NCI-H2107 treated with DMSO at 0.1 percent for 48 hours (cell line): ENCODE data around the gene ZBTB7C.

Experiments
- DNase-seq: peaks from one replicate; lab custom pipeline; 2025; ENCODE audit not compliant: unreplicated experiment; lab: John Stamatoyannopoulos, UW

Gene ZBTB7C

DNA sequence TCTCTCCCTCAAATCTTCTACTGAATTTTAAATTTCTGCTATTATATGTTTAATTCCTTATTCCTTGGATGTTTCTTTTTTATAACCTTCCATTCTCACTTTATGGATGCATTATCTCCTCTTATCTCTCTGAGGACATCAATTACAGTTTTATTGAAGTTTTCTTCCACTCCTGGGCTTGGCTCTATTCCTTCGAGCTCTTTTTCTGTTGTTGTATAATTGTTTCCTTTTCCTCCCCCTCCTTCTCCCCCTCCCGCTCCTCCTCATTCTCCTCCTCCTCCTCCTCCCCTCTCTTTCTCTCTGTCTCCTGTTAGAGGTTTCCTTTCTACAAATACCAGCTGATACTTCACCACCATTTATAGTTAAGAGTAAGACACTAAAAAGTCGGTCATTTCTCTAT lies 209.8 kb downstream of the ZBTB7C start:
- no peak for DNase-seq

DNA sequence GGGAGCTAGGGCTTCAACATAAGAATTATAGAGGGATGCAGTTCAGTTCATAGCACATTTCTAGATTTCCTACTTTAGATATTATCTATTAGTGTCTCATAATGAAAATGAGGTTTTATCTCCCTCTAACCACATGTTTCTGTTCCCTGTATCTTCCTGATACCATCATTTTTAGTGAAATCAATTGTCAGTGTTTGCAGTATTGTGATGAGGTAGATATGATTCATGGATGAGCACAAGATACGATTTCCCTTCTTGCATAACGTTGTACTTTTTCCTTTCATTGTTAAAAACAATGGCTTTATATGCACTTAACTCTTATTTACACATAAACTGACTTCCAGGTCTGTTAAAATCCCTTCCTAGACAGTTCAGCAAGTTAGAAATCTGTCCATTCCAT lies 211.4 kb downstream of the ZBTB7C start:
- DNase-seq: no peak

DNA sequence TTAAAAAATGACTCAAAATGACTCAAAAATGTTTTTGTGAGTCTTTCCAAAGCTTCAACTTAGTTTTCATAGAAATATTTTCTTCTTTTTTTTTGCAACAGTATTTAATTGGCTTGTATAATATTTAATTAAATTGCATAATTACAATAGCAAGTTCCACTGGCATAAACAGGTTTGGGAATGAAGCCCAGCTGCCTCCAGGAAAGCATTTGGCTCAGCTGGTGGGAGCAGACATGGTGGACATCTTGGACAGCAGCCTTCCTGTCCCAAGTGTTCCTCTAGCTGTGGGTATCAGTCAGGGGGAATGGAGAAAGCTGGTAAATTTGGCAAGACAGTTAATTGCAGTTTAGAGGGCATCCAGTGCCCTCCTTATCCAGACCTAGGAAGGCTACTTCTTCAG lies 213.4 kb downstream of the ZBTB7C start:
- no peak for DNase-seq

DNA sequence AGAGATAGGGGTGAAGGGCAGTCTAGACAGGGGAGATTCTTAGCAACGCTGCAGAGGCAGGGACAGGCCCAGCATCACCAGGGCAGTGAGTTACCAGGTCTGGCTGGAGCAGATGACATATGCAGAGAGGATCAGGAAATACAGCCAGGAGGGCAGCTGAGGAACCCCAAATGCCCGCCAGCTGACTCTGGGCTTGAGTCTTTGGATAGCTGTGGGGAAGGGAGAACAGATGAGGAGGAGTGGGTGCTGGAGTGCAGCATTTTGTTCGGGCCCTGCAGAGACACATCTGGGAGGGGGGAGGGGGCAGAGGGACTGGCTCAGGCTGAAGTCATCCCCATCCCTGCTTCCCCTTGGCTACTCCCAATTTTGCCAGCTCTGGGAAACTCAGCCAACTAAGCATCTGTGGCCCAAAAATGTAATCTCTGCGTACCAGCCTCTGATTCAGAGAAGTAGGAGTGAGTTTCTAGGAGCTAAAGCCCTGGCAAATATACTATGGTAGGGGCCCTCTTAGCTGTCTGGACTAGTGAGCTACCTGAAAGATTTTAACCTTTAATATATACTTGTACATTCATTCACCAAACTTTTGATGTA lies 214.5 kb downstream of the ZBTB7C start:
- no peak for DNase-seq

DNA sequence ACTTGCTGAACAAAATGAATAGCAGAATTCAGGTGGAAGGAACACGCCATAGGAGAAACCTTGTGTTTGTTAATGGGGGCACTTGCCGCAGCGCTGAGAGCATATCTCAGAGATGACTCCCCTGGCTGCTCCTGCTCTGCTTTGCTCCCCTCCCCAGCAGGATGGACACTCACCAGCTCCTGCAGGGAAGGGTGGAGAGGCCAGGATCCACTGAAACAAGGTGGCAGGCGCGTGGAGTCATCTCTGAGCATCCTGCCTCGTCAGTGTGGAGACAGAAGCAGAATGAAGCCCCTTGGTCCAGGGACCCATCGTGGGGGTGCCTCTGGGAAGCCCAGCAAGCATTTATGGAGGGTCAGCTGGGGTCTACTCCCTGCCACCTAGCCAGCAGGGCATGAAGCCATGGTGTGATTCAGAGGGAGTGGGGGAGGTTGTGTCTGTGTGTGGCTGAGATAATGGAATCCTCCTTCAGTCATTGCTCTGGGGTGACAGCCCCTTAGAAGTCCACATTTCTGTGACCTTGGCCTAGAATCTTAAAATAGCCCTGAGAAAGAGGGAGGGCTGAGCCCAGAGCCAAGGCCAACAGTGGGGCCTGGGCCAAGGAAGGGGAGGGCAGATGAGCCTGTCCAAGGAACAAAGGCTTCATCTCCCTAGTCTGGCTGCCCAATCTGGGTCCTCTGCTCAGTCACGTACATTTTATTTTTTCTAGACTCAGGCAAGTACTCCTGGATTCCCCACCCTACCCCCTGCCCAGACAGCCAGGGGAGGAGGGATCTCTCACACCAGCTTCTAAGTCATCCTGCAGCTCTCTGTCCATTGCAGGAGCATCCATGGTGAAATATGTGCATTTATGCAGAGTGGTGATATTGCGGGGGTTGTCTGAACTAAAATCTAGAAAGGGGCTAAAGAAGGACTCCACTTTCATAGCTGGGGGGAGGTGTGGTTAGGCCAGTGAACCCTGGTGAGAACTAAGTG lies 215.4 kb downstream of the ZBTB7C start:
- no peak for DNase-seq

DNA sequence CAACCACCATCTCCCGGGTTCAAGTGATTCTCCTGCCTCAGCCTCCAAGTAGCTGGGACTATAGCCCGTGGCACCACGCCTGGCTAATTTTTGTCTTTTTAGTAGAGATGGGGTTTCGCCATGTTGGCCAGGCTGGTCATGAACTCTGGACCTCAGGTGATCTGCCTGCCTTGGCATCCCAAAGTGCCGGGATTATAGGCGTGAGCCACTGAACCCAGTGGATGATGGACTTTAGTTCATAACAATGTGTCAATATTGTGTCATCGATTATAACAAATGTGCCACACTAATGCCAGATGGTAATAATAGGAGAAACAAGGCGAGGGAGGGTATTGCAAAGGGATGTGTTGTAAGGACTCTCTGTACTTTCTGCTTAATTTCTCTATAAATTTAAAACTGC lies 216.6 kb downstream of the ZBTB7C start:
- DNase-seq: no peak

DNA sequence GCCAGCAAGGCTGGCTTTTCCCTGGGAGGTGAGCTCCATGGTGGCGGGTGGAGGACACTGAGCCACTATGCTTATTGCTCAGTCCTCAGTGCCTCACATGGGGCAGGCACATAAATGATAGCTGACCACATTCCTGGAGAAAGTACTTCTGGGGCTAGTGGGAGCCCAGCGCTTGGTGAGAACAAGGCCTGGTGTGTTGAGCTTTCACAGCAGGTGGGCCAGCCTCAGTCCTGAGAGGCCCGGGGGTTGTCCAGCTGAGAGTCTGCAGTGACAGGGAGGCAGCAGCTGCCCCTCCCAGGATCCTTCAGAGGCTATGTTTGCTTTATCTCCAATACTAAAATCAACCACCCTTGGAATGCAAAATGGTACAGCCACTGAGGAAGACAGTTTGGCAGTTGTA lies 217.7 kb downstream of the ZBTB7C start:
- no peak for DNase-seq

DNA sequence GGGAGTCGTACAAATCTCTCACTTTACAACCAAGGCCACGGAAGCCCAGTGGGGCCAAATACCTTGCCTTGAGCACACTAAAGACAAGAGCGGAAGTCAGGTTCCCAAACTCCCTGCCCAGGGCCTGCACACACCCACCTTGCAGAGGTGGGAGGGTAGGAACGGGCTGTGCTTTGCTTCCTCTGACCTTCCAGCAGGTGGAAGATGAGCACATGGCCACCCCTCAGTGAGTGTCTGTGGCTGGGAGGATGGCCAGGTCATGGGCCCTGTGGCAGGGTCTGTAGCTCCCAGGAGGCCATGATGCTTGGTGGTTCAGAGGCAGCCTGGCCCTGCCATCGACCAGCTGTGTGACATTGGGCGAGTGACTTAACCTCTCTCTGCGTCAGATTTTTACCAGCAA lies 218.2 kb downstream of the ZBTB7C start:
- no peak for DNase-seq

DNA sequence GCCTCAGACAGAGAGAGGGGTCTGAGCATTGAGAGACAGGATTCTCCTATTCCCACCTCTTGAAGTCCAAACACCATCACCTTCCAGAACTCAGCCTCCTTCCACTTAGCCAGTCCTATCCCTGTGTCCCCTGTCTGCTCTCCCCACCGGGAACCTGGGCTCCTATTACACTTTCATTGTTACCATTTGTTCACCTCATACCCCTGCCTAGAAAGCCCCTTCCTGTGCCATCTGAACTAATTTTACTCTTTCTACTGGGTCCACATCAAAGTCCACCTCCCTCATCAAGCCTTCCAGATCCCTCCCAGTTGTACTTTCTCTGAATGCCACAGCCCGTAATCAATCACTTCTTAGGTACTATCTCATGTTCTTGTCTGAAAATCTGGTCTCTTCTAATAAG lies 220.6 kb downstream of the ZBTB7C start:
- DNase-seq: no peak

DNA sequence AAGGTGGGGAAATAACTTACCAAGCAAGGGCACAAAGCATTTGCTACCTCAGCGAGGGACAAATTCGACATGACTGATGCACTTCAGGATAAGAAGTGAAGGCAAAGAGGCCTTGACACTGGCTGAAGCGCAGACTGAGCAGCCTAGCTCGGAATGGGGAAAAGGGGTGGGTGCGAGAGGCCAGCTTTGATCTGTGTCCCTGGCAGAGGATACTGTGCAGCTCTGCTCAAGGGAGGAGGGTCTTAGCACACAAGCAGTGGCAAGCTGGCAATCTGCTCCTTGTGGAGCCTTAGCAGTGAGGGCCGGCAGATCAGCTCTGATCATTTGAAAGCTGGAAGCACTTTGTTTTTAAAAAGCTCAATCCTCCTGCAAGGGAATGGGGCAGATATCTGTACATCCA lies 222.3 kb downstream of the ZBTB7C start:
- DNase-seq: no peak

DNA sequence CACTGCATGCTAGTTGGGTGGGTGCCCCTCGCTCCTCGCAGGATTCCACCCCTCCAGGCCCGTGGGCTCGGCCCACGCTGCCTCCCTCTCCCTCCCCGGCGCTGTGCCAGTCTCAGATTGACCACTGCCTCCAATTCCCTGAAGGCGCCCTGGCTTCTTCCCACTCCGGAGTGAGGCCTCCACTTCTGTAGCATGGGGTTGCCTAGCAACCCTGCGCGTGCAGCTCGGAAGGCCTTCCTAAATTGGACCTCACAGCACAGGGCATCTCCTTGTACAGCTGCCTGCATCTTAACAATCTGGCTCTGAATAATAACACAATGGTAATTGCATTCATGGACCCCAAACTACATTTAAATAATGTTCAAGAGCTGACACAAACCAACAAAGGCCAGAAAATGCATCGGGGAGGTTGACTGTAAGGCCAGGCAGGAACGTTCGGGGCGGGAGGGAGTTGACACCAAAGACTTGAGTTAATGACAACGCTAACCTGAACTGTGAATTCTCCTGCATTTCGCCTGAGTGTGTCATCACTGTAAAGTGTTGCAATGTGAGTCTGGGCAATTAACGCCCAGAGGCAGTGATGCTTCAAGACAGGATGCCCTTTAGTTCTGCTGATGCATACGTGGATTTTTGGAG lies 222.9 kb downstream of the ZBTB7C start:
- DNase-seq: peak; percentile 48

DNA sequence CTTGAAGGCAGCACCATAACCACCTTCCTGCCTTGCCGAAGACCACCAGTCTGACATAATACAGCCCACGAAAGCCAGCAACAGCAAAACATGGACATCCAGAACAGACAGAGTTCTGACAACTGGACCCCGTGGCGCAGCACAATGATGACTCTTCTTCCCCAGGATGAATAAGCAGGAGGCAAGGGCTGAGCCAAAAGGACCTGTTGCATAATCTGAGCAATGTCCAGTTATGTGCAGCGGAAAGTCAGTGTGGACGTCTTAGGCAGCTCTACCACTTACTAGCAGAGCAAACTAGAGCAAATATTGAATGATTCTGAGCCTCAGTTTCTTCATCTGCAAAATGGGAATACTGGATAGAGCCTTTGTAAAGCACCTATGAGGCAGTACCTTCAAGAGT lies 225.1 kb downstream of the ZBTB7C start:
- DNase-seq: no peak

DNA sequence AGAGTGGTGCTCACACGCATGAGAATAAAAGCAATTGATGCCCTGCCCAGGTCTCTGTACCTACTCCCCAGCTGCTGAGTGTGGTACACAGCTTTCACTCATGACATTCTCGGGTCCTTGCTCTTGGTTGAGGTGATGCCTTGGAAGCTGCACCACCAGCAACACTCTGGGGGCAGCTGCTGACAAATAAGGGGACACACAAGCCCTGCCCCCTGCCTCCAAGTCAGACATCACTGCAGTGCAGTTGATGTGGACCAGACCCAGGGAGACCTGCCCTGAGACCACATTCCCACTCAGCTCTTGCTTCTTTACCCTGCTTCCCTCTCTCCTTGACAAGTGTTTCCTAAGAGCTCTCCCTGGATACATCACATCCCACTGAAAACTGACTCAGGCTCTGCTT lies 225.6 kb downstream of the ZBTB7C start:
- DNase-seq: no peak

DNA sequence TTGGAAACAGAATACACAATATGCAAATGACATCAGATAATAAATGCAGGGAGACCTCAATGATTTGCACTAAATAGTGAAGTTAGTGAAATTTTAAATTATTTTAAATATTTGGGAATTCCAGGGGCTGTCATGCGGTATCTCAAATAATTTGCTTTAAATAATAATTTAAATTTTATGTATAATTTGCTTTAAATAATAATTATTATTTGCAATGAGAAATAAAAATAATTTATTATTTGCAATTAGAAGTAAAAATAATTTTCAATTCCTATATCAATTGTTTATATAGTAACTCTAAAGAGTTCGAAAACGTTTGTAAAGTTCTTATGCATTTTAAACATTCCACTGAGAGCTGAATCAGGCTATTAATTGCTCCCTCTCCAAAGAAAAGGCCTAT lies 226.4 kb downstream of the ZBTB7C start:
- no peak for DNase-seq

DNA sequence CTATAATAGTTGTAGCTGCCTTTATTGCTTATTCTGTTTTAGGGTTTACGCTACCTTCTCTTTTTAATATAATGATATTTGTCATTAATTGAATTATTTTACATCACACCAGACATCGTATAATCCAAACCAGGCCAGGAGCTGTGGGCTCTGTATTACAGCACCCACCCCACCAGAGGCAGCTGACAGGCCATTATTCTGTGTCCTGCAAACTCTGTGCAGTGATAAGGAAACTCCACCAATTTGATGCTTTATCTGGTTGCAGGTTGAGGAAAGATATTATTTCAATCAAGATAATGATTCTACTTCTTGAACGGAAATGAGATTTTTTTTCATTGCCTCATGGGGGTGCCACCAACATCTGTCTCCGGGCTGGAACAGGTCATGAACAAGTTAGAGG lies 227.3 kb downstream of the ZBTB7C start:
- DNase-seq: no peak

DNA sequence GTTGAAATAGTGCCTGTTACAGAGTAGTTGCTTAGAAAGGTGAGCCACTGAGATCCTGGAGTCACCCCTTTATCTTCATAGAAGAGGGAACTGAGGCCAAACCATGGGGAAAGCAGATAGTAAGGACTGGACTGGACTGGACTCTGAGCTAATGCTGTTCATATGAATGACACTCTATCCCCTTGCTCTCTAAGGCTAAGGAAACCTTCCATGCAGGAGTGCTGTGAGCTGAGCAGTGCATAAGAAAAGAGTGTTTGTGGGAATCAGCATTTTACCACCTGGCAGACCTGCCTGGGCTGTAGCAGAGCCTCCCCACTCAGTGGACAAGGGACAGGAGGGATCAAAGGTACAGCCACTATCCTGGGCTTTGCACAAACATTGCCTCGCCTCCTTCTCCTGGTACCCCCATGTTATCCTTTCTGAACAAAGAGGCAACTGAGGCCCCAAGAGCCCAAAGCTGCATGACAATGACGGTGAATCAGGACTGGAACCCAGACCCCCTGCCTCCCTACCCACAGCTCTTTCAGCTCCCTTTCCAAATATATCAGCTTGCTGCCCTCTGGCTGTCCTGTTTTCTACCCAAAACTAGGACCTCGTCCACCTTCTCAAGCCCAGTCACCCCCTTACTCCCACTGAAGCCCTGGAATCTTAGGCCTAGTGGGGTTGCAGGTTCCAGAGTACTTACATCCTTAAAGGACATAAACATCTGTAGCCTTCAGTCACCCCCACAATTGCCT lies 227.9 kb downstream of the ZBTB7C start:
- no peak for DNase-seq

DNA sequence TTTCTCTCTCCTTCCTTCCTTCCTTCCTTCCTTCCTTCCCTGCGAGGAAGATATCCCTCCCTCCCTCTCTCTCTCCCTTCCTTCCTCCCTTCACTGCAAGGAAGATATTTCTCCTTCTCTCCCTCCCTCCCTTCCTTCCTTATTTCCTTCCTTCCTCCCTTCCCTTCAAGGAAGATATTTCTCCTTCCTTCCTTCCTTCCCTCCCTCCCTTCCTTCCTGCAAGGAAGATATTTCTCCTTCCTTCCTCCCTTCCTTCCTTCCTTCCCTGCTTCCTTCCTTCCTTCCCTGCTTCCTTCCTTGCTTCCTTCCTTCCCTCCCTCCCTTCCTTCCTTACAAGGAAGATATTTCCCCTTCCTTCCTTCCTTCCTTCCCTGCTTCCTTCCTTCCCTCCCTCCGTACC lies 229.5 kb downstream of the ZBTB7C start:
- DNase-seq: no peak

DNA sequence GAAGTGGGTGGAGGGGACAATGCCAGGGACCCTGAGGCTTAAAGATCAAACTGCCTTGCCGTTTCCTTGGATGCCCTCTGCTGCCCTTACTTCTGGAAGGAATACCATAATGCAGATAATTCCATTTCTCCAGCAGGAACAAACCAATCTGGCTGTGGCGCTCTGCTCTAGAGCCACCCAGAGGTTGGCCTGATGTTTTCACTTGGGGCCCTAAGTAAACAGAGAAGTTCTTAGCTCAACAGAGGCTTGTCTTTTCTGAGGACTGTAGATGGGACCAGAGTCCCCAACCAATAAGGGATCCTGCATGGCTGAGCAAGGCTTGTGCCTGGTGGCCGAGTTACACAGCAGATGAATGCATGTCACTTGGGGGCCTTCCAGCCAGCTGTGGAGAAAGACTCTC lies 230.2 kb downstream of the ZBTB7C start:
- no peak for DNase-seq

DNA sequence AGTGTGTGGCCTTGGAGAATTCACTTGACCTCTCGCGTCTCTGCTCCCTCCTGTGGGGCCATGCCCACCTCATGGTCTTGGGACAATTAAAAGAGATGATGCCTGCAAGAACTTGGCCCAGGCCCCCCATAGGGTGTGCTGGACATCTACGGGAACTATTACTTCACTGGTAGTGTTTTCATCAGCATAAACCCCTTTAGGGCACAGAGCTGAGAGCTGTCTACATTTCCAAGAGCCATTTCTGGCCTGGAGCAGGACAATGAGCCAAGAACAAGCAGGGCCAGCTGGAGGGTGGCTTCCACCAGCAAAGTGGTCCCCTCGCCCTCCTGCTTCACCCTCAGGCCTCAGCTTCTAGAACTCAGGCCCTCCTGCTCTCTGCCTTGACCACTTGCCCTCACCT lies 232.3 kb downstream of the ZBTB7C start:
- DNase-seq: no peak

DNA sequence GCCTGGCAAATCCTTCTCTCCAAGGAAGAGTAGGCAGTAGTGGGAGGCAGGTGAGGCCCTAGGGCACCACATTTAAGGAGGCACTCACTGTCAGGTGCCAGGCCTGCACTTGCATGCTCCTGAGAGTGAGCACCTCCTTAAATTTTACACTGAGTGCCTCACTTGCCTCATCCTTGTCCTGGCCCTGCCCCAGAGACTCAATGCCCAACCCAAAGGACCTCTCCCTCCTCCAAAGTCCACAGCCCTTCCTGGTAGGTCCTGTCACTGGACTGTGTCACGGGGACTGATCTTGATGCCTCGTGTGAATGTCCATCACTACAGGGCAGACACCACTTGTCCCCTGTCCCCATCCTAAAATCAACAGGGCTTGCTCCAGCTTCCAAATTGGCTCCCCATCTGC lies 235.6 kb downstream of the ZBTB7C start:
- DNase-seq: no peak

DNA sequence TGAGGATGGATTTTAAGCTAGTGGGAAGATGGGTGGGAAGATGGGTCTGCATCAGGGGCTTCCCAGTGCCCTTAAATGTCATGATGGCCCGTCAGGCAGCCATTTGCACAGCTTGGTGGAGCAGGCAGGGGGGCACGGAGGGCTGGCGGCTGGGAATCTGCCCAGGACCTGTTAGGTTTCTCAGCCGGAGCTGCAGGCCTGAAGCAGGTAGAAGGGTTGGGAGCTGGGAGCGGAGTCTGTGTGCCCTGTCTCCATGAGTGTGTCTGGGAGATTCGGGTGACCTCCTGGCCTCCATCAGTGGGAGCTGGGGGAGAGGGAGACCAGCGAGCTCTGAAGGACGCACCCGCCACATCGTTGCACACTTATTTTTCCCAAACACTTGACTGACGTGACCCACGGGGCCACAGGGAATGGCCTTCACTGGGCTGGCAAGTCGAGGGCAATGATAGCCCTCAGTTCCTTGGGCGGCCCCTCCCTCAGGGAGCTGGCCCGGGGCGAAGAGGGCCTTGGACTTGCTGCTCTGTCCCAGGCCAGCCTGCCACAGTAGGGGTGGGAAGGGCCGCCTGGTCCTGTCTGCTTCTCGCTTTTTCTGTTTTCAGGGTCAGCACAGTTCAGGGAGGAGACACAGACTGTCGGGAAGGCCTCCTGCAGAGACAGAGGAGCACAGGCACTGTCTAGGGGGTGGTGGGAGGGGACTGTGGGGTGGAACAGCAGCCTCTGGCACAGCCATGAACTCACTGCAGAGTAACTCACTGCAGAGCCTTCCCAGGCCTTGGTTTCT lies 236.8 kb downstream of the ZBTB7C start:
- DNase-seq: no peak
